GM18861 (cell line): ENCODE data around the gene TMEM9.

ENCODE experiments used
- ATAC-seq: cut with Tn5 transposase; IDR thresholded peaks from one replicate; pipeline ENCODE4 v1.9.1; 2021; ENCODE audit not compliant: unreplicated experiment

Gene TMEM9

DNA sequence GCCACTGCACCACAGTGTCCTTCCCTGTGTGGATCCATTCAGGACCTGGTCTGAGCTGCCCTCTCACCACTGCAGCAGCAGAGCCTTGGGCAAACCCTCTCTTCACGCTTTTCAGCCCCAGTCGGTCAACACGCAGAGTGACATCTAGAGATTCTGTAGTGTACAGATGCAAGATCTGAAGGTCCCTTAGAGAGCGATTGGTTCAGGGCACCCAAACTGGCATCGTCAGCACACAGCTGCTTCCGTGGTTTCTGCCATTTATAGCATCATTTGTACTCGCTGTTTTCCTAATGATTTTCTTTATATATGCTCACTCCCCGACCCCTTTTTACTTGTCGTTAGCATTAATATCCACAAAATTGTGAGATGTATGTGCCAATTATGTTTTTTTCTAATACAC, 25.8 kb downstream of the TMEM9 start:
- no peak for ATAC-seq

DNA sequence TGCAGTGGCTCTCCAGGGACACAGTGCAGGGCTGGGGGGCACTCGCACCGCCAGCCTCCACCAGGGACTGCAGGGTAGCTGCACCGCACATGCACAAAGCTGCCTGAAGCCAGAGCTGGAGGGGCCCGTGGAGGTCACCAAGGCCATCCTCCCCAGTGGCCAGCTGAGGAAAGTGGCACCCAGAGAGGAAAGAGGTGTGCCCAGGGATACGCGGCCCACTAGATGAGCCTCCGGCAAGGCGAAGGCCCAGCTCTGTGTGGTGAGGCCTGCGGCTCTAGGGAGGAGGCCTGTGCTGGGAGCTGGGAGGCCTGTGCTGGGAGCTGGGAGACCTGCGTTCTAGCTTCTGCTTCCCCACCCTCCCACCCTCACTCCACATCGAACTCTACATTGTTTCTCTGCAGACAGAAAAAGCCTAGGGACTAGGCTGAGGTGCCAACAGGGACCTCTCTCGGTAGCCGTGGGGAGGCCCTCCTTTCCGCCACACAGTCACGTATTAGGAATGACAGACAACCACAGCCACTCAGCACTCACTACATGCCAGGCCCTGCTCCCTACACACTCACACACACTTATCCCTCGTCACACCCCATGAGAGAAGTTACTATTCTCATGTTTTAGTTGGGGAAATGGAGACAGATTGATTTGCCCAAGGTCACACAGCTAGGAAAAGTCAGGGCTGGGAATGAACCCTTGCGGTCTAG, 26.4 kb downstream of the TMEM9 start:
- ATAC-seq: no peak

- no peak for ATAC-seq
Measured at GRCh38 chr1:201126832-201127754, 27.2 kb downstream of the TMEM9 start, which contains the start of gene ASCL5. Gene ASCL5 (minus strand): TSS chr1:201127184. CDS start chr1:201115372, 11,812 bp downstream.

- no peak for ATAC-seq
Measured at GRCh38 chr1:201126463-201126831, 27.8 kb downstream of the TMEM9 start.

- ATAC-seq: no peak
Measured at GRCh38 chr1:201125800-201126199, 28.5 kb downstream of the TMEM9 start.

DNA sequence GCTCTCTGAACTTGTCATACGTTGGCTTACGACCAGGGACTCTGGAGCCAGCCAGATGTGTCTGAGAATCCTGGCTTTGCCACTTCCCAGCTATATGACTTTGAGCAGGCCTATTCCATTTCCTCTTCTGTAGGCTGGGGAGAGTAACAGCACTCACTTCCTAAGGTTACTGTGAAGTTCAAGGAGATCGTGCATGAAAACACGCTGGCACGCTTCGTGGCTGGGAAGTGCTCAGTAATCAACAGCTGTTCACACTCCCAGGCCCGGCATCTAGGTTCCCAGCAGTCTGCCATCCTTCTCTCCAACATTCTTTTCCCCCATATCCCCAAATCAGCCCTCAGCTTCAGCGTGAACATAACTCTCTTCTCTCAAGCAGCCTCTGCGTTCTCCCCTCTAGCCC, 29.3 kb downstream of the TMEM9 start:
- ATAC-seq: no peak

DNA sequence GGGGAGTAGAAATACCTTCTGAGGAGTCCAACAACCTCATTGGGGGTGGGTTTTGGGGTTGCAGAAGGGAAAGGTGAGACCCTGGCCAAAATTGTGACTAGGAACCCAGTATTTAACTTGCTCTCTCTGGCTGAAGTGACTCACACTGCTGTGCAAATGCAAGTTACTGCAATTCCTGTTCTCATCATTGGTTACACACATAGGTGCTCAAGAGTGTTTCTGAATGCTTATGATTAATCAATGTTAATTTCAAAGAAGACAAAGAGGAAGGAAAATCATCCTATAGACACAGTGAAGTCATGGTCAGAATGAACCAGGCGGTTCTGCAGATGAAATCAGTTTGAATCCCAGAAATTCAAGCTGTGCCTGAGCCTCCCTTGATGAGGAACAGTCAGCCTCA, 30.4 kb downstream of the TMEM9 start:
- no peak for ATAC-seq

DNA sequence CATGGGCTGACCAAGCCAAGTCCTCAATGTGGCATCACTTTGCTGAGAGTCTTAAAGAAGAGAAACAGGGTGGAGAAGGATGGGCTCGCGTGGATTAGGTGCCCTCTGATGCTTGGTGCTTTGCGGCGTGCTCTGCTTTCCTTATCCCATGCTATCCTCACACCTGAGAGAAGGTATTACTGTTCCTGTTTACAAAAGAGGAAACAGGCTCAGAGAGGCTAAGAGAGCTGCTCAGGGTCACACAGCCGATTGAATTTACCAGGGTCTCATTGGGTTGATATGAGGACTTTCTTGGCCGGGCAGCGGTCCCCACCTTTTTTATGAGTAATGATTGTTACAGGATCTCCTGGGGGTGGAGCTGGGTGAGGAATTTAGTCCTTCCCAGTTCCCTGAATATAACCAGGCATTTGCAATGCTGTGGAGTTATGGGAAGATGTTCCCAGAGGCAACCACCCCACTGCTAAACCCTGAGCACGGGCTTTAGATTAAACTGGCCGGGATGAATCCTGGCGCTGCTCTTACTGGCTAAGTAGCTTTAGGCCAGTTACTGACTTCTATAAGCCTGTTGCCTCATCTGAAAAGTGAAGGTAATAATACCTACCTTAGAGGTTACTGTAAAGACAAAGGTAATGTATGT, 31.8 kb downstream of the TMEM9 start:
- ATAC-seq: no peak

- ATAC-seq: no peak
Measured at GRCh38 chr1:201119206-201120197, 34.8 kb downstream of the TMEM9 start.

DNA sequence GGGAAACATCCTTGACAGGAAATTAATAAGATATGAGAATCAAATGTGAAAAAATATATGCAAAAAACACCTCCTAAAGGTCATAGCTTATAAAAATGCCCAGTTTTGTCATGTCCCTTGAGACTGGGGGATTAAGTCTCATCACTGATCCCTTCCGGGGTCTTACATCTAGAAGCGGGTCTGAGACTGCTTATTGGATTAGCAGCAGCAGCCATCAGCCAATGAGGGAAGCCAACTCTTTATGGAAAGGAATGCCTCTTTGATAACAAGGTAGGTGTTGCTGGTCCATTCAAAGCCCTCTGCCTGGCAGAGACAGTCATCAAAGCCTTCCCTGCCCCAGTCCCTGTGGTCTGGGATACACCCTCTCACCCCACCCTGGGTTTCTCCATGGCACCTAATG, 38.2 kb downstream of the TMEM9 start:
- ATAC-seq: no peak

DNA sequence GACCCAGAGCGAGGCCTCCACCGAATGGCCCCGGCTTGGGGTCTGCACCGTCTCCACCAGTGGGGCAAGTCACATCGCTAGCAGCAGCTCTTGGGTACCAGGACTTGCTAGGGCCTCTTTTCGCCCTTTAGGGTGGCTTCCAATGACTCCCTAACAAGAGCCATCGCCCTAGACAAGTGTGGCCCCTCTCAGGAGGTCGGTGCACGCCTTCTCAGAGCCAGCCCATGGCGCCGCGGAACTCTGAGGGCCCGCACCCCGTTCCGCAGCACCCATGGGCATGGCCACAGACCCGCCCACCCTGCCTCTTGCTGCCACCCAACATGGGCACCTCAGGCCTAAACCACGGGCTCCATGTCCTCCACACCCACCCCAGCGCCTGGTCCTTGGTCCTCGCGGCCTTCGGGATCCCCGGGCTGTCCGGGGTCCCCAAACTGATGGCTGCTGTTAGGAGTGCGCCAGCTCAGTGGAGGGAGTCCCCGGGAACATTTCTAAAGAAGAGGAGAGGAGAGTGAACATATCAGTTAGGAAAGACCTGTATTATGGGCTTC, 38.8 kb downstream of the TMEM9 start:
- ATAC-seq: no peak

DNA sequence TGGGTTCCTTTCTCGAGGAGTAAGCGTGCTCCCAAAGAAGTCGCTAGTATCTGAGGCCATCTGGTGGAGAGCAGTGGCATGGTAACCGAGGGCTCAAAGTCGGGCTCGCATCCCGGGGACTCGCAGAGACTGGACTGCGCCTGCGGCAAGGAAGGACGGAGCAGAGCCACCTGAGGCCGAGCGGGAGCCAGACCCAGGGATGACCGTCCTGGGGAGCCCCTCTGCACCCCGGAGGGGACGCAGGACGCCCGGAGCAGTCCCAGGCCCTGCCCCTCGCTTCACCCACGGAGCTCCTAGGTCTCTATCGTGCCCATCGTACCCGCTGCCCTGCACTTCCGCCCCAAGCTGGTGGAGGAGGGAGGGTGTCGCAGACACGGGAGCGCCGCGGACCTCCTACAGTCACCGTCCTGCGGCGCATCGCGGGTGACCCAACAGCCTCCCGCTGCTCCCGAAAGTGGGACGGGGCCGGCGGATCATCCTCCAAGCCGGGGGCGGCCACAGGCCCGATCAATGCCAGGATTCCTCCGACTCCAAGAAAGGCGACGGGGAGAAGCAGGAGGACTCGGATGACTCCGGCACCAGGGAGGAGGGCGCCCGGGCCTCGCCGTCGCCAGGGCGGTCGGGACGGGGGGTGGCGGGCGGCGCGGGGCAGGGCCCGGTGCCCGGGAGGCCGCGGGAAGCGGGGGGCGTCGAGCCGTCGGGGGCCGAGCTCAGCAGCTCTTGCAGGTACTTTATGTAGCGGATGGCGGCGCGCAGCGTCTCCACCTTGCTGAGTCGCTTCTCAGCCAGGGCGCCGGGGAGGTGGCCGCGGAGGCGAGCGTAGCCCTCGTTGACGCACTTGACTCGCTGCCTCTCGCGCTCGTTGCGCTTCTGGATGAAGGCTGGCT, 39.8 kb downstream of the TMEM9 start:
- peak; percentile 86 for ATAC-seq

- no peak for ATAC-seq
Measured at GRCh38 chr1:201113451-201114244, 40.6 kb downstream of the TMEM9 start.

- ATAC-seq: no peak
Measured at GRCh38 chr1:201112926-201113325, 41.3 kb downstream of the TMEM9 start.

DNA sequence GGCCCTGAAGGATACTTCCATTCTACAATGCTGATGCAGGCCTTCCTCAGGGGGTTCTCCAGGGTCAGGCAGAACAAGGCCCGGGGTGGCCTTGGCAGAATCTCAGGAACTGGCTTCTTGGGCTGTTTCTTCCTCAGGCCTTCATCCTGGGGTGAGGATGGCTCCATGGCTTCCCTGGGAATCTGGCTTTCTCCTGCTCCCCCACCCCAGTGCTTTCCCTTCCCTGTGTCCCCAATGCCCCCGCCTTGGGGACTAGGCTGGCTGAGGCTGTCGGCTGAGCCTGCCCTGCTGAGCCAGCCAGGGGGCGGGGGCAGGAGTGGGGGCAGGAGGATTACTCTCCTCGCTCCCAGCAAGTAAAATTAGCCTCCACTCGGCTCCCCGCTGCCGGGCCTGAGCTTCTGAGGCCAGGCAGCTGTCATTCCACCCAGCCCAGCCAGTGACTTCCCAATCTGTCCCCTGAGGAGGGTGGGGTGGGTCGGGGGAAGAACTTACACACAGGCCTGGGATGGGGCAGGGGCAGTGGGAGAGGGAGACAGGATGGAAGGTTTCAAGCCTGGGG, 42.0 kb downstream of the TMEM9 start, which contains the start of gene CACNA1S:
Gene CACNA1S (minus strand): TSS at position 254 of the 559 bp plus-strand sequence. CDS start 87 bp downstream, at position 167.
- ATAC-seq: no peak

- ATAC-seq: no peak
Measured at GRCh38 chr1:201111672-201112071, 42.6 kb downstream of the TMEM9 start.

- no peak for ATAC-seq
Measured at GRCh38 chr1:201111156-201111555, 43.1 kb downstream of the TMEM9 start.

DNA sequence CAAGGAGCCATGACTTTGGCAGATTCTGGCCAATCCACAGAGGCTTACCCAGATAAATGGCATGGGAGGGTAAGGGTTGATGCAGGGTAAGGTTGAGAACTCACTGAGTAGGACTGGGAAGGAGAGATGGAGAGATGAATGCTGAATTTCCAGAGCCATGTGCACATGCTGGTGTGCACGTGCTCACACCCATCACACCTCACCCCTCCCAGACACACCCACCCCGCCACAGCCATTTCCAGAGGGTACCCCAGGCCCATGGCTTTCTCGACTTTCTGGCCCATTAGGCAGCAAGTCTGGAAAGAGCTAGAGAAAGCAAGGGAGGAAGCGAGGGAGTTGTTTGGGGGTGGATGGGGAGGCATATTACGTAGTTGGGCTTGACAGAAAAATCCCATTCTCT, 43.7 kb downstream of the TMEM9 start:
- ATAC-seq: no peak
